Amniotic stem cell (primary cell): ENCODE measurements around the gene NRXN3.

Experiments used
- DNase-seq: peaks from one replicate; lab custom pipeline; 2025; lab: John Stamatoyannopoulos, UW

NRXN3 gene

GRCh38 chr14:79540394-79540793 is 1370.2 kb downstream of the NRXN3 start:
- no peak for DNase-seq

DNA sequence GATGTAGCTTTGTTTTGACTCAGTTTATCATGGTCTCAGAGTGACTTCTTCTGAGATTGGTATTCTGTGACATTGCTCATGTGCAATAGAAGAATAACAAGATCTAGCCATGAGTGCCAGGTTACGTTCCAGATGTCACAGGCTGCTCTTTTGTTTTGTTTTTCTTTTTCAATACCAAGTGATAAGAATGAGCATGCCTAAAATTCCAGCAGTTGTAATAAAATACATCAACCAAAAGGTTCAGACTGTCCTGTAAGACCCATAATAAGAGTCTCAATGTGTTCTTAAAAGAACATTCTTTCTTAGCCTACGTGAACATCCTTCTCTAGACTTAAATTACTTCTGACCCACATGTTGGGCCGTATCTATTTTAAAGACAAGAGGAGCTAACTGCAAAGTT is 1371.9 kb downstream of the NRXN3 start:
- no peak for DNase-seq

- no peak for DNase-seq
These were observed 1373.2 kb downstream of the NRXN3 start for GRCh38 chr14:79543348-79543747.

GRCh38 chr14:79543967-79544697 is 1374.0 kb downstream of the NRXN3 start:
- no peak for DNase-seq

DNA sequence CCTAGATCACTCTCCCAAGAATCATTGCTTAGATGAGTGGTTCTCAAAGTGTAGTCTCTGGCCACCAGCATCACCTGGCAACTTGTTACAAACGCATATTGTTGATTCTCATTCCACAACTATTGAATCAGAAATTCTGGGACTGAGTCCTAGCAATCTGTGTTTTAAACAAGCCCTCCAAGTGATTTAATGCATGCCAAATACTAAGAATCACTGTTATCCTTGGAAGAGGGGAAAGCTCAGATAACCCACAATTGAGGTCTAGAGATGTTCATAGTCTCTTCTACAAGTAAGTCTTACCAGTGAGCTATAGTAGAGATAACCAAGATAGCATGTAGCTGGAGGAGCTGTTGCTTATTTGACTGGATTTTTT is 1374.5 kb downstream of the NRXN3 start:
- no peak for DNase-seq

GRCh38 chr14:79548836-79549235 is 1378.7 kb downstream of the NRXN3 start:
- DNase-seq = no peak

DNA sequence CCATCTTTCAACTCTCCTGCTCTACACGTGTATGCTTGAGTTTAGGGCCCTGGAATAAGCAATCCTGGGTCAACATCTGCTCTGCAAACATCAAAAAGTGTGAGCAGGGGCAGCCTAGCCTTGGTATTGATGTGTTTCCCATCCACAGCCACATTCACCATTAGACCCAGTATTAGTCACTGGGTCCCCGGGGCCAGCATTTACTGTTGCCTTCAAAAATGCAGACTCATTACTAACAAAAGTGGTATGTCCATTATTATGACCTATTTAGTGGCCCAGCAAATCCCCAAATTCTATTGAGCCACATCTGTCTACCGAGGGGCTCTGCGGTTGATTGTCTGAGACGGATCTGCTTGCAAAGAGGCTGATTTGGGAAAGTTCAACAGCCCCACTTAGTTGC is 1379.3 kb downstream of the NRXN3 start:
- no peak for DNase-seq

DNA sequence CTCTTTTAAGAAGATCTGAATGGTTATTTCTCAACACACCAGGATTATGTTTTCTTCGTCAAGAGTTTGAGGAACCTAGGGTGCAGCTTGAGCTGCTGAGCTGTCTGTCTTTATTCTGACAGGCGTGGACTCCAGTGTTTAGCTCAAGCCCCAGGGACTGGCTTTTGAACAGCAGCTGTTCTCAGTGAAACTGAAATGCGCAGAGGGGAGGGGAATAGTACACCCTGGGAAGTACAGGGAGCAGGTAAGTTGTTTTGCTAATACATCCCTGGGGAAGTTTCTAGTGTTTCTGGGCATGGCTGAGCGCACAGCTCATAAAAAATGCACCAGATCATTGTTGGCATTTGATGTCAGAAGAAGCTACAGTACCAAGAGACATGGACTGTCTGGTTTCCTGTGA is 1381.3 kb downstream of the NRXN3 start:
- DNase-seq = no peak

DNA sequence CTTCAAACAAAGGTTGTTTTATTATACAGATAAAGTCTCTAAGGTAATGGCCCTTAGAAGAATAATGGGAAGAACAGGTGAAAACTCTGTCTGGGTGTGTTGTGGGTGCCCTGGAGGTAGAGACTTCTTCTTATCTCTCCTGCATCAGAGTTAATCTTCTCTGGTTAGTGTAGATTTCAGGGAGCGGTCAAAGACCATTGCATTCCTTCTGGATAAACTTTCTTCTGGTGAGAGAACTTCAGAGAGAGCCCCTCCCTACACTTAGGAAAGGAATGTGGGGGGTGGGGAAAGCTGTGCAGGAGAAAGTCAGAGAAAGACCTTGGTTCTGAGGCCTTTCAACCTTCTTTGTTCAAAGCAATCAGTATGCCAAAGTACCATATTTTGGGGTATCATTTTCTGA is 1382.6 kb downstream of the NRXN3 start:
- no peak for DNase-seq

GRCh38 chr14:79554816-79555215 is 1384.6 kb downstream of the NRXN3 start:
- no peak for DNase-seq

DNA sequence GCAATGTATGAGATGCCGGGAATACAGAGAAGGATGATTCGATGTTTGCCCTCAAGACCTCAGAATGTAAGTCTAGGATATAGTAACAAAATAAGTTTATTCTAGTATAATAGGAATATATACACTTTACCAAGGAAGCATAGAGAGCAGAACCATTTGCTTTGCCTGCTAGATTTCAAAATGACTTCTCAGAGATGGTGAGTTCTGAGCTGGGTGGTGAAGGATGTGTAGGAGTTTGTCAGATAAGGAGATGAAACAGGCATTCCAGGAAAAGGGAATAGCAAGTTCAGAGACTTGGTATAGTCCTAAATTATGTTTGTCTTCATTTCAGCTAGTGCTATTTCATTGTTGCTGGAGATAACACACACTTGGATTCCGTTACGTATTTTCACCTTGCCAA is 1385.3 kb downstream of the NRXN3 start:
- no peak for DNase-seq

GRCh38 chr14:79557309-79557708 is 1387.1 kb downstream of the NRXN3 start:
- no peak for DNase-seq

DNA sequence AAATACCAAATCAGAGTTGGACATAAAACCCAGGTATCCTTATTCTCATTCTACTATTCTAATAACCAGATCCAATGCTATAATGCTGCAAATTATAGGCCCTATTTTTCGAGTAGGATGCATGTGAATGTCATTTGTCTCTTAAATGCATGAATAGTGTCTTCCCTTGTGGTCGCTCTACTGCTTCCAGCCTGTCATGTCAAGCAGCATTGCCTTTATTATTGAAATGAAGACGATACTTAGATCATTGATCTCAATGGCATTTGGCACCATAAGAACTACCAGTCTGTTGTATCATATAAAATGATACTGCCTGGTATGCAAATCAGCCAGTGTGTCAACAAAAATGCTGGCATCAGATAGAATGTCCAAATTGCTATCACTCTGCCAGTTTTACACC is 1392.0 kb downstream of the NRXN3 start:
- no peak for DNase-seq

- DNase-seq = no peak
These were observed 1394.2 kb downstream of the NRXN3 start for GRCh38 chr14:79564371-79564770.

DNA sequence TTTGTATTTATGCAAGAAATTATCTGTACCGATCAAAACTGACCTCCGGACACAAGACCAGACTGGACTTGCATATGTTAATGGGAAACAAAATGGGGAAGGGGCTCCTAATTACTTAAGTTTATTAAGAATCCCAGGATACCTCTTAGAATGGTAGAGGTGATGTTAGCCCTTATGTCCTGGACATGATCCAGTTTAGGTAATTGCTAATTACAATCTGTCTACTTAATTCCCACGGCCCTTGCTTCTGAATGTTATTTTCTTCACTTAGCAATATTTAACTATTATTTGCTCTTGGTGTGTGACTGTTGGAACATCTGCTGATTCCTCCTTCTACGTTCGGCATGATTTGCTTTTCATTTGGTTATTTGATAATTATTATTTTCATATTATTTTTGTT is 1397.1 kb downstream of the NRXN3 start:
- DNase-seq = no peak

DNA sequence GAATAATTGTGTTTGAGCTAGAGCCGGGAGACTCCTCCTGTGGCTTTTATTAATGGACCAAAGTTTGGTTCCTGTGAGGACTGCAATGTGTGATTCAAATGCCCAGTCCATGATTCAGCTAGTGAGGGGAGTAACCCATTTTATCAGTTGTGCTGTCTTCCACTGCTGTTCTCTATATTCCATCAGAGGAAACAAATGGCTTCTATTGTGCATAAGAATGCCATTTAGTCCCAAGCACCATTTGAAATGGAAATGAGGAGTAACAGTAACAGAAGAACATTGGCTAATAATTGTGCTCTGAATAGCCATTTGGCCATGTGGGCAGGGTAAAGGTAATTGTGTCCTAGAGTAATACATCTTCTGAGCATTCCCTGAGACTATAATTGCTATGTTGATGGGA is 1398.4 kb downstream of the NRXN3 start:
- DNase-seq = no peak

- no peak for DNase-seq
These were observed 1398.9 kb downstream of the NRXN3 start for GRCh38 chr14:79569072-79569471.

DNA sequence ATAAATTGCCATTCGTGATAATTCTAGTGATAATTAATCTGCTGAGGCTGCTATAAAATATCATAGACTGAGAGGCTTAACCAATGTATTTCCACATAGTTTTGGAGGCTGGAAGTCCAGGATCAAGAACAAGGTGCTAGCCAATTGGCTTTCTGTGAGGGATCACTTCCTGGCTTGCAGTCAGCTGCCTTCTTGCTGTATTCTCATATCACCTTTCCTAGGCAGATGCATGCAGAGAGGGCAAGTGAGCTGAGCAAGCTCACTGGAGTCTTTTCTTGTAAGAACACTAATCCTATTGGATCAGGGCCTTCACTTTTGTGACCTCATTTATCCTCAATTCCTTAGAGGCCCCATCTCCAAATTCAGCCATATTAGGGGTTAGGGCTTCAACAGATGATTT is 1400.5 kb downstream of the NRXN3 start:
- DNase-seq = no peak

DNA sequence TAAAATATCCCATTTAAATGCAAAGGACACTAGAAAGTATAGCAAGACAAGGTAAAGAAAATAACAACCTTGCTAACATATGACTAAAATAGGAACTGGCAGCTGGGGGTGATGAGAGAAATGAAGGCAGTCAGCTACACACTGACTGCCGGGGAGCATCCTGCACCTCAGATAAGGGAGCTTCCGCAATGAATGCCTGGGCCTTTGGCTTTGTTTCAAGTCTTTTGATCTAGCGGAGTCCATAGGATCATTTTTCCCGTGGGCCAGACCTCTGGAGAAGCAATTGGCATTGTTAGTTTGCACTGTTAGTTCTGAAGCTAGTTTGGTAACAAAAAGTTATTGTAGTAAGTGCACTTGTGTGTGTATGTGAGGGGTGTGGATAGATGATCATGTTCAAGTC is 1401.2 kb downstream of the NRXN3 start:
- DNase-seq = no peak

DNA sequence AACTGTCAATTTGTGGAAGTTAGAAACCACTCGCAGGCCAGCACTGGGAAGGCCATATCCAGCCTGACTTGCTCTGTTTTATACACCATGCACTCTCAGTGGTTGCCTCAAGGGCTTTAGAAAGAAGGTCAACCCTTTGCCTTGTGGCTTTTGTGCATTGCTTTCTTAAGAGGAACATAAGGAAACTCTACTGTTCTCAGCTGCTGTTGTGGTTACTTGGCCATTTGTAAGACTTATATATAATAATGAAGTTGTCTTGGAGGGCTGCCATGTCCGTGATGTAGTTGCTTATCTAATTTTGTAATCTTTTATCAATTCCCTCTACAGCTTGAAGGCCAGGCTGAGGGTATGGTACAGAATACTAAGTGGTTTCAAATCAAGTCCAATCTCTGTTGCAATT is 1403.3 kb downstream of the NRXN3 start:
- no peak for DNase-seq

DNA sequence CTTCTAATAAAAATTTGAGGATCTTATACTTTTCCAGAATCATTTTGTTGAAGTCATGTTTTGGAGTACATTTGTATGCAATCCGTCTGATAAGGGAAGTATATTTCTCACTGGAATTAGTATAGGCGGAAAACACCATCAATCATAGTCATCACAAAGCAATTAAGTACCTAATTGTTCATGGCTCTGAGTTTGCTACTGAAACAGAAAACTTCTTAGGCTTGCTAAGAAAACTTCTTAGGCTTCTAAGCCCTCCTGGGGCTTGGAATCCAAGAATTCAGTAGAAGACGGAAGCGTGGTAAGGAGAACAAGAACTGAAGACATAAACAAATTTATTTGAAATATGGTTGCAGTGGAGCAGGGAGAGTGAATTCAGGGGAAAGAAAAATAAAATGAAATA is 1404.9 kb downstream of the NRXN3 start:
- DNase-seq = no peak

DNA sequence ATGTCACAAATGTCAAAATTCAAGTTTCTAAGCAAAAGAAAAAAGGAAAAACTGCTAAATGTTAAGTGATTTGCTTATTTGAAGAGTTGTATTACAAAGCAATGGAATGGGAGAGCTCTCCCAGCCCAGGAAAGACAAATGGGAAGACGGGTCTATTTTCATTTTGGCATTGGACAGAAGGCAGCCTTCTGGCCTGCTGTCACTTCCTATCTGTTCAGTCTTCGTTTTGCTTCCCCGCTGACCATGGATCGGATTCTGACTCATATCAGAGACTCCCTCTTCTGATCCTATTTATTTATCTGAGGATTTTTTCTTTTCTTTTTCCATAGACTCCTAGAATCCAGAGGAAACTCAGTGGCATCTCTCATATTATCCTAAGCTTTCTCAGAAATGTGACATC is 1406.3 kb downstream of the NRXN3 start:
- DNase-seq = no peak

GRCh38 chr14:79578470-79578869 is 1408.3 kb downstream of the NRXN3 start:
- DNase-seq = no peak

DNA sequence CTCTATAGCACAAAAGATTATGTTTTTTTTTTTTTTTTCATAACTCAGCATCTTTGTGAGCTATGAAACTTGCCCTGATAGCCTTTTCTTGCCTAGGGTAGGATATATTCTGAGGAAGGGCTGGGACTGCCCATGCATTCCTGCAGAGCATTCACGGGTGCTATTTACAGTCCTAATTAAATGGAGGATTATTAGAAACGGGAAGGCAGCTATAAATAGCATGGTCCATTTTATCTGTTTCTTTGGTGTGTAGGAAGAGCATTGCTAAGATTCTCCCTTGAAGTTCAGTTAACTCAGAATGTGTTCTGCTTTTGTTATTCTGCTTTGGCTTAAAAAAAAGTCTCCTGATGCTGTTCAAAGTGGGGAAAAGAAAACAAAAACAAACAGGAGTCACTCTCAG is 1410.2 kb downstream of the NRXN3 start:
- DNase-seq = no peak

DNA sequence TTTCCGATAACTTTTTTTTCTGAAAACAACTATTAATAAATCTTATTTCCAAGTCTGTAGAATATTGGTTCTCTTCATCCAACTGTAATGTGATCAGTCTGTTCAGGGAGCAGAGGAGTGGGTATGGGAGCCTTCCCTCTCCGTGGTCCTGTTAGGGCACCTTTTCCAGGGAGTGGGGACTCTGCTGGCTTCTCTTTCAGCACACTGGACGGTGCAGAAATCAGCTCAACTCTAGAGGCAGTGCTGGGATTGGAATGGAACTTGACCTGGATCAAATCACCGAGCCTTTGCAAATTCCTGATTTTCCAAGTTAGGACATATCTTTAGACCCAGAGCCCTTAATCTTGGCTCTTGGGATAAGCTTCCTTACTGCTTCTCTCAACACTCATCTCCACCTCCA is 1410.7 kb downstream of the NRXN3 start:
- DNase-seq = no peak
